ENCODE measurements around the gene FOXRED2.

DNA sequence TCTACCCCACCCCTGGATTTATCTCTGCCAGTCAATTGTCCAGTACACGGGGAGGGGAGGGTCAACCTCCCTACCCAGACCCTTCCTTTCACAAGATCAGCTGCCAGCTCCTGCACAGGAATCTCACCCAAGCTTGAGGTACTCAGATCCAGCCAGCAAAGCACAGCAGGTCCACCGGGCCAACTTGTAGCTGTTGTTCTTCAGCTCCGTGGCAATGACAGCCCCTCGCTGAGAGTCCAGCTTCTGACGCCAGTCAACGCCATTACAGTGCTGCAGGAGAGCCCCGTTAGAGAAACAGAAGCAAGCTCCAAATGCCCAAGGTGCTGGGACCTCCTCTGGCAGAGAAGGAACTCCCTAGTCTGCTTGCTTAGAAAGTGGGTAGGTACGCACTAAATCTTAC lies 5.5 kb upstream of the FOXRED2 start:
- TF ChIP-seq, protein P1, sequence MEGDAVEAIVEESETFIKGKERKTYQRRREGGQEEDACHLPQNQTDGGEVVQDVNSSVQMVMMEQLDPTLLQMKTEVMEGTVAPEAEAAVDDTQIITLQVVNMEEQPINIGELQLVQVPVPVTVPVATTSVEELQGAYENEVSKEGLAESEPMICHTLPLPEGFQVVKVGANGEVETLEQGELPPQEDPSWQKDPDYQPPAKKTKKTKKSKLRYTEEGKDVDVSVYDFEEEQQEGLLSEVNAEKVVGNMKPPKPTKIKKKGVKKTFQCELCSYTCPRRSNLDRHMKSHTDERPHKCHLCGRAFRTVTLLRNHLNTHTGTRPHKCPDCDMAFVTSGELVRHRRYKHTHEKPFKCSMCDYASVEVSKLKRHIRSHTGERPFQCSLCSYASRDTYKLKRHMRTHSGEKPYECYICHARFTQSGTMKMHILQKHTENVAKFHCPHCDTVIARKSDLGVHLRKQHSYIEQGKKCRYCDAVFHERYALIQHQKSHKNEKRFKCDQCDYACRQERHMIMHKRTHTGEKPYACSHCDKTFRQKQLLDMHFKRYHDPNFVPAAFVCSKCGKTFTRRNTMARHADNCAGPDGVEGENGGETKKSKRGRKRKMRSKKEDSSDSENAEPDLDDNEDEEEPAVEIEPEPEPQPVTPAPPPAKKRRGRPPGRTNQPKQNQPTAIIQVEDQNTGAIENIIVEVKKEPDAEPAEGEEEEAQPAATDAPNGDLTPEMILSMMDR (IDR thresholded peaks at IDR 0.05), result no peak
- no peak for TF ChIP-seq ZFX (IDR thresholded peaks at IDR 0.05; ENCODE audit: borderline replicate concordance)

All from 22Rv1 (cell line).